T-helper 22 cell (primary cell): ENCODE data around the gene ZBTB42.

Source experiments
- DNase-seq: peaks from one replicate; pipeline ENCODE4 v3.0.0-alpha.2; 2020; ENCODE audit warnings: low read depth

The ZBTB42 gene

GRCh38 chr14:104769324-104770071, 31.4 kb upstream of the ZBTB42 start:
- DNase-seq: no peak

- no peak for DNase-seq
These were observed 30.8 kb upstream of the ZBTB42 start for GRCh38 chr14:104770072-104770579.

DNA sequence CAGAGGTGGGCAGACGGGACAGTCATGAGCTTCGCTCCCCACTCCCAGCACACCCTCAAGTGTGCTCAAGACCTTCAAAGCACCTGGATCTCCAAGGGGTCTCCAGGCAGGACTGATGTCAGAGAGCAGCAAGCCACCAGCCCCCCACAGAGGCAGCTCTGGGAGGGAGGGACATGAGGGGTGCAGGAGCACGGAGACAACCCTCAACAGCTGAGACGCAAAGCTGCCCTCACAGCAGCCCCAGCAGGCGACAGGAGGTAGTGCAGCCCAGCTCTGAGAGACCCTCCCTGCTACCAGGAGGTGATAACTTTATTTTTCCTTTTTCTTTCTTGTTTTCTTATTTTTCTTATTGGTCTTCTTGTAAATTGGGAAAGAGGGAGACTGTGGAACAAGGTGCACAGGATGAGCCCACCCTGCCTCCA, 30.0 kb upstream of the ZBTB42 start:
- no peak for DNase-seq

DNA sequence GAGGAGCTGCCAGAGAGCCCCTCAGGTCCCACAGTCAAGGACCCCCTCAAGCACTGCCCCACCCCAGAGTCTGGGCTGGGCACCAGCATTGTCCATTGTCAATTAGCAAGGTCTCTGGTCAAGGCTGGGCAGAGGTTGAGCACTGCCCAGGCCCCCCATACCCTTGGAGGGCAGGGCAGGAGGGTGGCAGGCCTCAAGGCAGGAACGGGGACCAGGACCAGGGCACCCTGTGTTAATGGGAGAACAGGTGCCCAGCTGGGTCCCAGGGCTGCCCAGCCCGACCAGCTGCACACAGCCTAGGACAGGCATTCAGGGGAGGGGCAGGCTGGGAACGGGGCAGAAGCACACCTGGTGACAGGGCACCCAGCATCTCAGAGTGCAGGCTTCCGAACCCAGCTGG, 29.5 kb upstream of the ZBTB42 start:
- DNase-seq: no peak

DNA sequence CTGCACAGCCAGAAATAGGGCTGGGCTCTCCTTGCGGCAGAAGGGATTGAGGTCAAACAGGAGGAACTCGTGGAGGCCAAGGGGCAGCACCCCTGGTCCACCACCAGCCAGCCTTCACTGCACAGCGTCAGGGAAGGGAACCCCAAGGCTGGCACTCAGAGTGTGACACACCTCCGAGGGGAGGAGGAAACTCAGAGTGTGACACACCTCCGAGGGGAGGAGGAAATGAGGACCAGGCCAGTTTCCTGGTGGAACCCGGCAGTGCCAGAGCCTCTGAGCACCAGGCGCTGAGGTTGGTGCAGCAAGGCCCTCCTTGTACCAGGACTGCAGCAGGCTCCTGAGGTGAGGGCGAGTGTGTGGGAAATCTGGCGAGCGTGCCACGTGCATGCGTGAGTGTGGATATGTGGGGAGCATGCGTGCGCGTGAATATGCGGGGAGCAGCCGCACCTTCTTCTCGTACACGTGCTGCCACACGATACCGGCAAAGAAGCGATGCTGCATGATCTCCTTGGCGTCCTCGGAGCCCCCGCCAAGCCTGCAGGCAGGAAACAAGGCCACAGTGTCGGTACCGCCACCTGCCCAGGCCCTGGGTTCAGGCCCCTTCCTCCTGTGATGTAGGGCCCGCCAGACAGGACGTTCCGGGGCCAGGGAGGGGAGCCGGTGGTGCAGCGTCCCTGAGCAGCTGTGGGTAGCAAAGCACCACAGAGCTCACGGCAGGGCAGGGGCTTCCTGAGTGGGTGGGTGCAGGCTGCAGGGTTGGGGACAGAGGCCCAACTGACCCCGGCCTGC, 28.8 kb upstream of the ZBTB42 start:
- DNase-seq: no peak

DNA sequence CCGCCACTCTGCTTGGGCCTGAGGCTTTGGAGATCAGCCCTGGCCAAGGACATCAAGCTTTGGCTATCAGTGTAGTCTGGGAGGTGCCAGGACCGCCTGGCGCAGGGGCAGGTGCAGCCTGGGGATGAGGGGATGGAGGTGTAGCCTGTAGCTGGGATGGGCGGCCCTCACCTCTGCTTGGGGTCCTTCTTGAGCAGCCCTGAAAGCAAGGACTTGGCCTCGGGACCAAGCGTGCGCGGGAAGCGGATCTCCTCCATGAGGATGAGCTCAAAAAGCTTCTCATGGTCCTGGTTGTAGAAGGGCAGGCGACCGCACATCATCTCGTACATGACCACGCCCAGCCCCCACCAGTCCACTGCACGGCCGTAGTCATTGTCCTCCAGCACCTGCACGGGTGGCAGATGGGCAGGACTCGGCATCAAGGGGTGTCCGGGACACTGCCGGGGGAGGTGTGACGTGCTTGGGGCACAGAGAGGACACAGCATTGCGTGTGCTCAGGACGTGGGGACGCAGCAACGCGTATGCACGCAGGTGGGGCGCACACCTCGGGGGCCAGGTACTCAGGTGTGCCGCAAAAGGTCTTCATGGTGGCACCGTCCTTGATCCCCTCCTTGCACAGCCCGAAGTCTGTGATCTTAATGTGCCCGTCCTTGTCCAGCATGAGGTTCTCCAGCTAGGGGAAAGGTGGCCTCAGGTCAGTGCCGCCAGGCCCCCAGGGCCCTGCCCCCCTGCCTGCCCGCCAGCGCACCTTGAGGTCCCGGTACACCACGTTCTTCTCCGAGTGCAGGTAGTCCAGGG, 28.0 kb upstream of the ZBTB42 start:
- DNase-seq: no peak

GRCh38 chr14:104773505-104774452, 27.1 kb upstream of the ZBTB42 start:
- no peak for DNase-seq

DNA sequence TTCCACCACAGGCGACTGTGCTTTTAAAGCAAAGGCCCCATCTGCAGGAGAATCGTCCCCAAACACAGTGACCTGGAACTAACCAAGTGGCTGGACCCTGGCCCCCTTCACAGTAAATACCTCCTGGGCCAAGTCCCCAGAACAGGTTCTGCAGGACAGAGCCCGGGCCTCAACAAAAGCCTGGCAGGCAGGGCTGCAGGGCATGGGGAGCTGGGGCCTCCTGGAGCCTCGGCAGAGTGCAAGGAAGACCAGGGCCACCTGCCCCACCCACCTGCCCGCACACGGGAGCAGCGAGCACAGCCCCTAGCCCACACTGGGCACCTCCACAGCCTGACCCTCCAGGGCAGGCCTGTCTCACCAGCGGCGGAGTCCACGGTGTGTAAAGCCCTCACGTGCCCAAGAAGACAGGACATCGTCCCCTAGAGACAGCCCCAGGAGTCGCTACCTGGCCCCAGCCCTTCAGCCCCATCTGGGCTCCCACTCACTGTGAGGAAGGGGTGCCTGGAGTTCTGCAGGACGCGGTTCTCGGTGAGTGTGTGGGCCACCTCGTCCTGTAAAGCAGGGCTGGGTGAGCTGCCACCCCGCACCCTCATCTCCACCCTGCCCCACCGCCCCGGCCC, 26.3 kb upstream of the ZBTB42 start:
- no peak for DNase-seq

GRCh38 chr14:104775073-104775489, 25.8 kb upstream of the ZBTB42 start:
- no peak for DNase-seq

- DNase-seq: no peak
These were observed 24.4 kb upstream of the ZBTB42 start for GRCh38 chr14:104776481-104776880.

DNA sequence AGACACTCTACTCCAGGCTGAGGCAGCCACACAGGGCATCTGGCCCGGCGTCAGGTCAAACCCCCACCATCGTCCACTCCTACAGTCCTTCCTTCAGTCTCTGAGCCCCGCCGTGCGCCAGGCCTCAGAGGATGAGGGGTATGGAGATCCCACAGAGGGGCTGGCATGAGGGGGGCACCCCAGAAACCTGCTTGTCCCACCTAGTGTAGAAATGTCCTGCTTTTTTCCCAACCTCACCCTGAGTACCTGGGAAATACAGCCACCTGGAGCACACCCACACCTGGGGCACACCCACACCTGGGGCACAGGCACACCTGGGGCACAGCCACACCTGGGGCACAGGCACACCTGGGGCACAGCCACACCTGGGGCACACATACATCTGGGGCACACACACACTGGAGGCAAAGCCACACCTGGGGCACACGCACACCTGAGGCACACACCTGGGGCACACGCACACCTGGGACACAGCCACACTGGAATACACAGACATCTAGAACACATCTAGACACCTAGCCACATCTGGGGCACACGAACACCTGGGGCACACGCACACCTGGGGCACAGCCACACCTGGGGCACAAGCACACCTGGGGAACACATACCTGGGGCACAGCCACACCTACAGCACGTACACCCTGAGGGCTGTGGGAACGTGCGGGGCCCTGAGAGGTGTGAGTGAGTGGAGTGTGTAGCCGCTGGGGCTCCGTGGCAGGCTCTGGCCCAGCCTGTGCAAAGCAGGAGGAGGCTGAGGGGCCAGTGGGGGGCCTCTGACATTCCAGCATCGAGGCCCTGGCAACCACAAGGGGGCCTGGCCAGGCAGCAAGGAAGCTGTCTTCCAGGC, 23.7 kb upstream of the ZBTB42 start:
- no peak for DNase-seq

- no peak for DNase-seq
These were observed 23.1 kb upstream of the ZBTB42 start for GRCh38 chr14:104777808-104778249.

- no peak for DNase-seq
These were observed 22.1 kb upstream of the ZBTB42 start for GRCh38 chr14:104778694-104779331.

DNA sequence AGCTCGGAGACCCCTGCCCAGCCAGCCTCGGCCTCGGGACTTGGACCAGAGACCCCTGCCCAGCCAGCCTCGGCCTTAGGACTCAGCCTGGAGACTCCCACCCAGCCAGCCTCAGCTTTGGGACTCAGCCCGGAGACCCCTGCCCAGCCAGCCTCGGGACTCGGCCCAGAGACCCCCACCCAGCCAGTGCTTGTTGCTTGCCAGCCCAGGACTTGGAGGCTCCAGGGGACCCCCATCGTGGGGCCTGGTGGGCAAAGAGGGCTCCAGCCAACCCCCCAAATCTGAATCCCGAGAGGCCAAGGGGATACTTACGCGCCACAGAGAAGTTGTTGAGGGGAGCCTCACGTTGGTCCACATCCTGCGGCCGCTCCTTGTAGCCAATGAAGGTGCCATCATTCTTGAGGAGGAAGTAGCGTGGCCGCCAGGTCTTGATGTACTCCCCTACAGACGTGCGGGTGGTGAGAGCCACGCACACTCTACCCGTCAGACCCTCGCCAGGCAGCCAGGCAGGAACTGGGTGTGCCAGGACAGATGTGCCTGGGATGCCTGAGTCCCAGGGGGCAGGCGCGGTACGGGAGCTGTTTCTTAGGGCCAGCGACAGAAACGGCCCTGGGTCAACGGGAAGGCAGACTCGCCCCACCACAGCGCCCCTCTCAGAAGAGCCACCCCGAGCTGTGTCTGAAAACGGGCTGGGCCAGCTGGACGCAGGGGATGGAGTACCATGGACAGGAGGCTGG, 21.0 kb upstream of the ZBTB42 start:
- DNase-seq: no peak

GRCh38 chr14:104780513-104781030, 20.3 kb upstream of the ZBTB42 start:
- no peak for DNase-seq

DNA sequence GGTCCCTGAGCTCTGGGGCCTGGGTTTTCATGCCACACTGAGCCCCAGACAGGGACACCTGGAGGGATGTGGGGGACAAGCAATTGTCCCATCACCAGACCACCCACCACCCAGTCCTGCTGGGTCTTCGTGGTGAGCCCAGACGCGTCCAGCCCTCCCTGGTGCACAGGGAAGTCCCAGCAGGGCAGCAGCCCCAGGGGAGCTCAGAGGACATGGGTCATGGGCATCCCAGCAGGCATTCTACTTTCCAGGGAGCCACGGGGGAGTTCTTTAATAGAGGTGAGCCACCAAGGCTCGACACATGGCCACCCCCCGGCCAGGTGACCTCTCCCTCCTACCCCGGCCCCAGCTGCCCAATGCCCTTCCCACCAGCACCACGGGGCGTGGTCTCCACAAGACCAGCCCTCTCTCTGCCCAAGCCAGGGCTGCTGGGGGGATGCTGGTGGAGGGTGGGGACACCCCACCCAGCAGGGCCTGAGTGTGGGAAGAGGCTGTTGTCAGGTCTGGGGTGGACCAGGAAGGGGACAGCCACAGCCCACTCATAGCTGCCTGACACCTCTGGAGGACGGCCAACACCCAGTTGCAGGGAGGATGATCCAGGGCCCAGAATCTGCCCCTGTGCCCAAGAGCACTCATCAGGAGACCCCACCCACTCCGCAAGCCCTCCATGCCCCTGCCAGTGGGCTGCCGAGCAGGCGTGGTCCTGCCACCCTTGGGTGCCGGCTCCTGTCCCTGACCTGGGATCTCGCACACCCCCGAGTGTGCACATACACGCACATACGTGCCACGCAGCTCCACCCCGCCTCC, 19.4 kb upstream of the ZBTB42 start:
- DNase-seq: no peak

DNA sequence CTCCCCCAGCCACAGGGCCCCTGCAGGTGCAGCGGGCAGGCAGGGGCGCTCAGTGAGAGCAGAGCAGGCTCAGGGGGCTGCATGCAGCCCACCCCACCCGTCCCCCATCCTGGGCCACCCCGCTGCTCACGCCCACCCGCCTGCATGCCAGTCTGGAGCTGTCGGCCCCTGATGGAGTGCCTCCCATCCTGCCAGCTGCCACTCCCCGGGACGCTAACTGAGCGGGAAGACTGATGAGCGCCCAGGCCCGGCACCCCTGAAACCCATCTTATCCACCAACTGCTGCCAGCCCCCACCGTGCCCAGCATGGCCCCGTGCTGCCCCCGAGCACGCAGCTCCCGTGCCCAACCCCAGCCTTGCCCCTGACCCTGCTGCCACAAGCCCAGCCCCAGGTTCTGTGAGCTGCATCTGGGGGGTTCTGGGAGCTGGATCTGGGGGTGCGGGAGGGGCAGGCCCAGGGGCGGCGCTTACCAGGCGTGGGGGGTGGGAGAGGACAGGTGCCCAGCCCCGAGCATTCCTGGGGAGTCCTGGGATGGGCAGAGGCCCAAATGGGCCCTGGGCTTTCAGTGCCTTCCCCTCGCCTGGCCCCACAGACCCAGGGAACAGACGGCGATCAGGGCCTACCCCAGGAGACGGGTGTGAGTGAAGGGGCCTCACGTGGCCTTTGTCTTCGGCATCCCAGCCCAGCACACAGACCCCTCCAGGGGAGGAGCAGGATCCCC, 18.7 kb upstream of the ZBTB42 start:
- no peak for DNase-seq
